Astrocyte of the spinal cord (primary cell): ENCODE measurements around the gene MPP3.
A peak's percentile ranks its signal among the peaks of the same experiment; 100 is the strongest.

Experiments used
- DNase-seq: peaks from one replicate; pipeline ENCODE4 v3.0.0; 2011; ENCODE audit warnings: low read depth, low spot score
- H3K4me3 ChIP-seq: 2 replicates; pipeline ENCODE4 v1.5.1; 2011; ENCODE audit warnings: low read depth, mild to moderate bottlenecking, low read length, moderate library complexity
- CTCF ChIP-seq: IDR thresholded peaks from 2 replicates; pipeline ENCODE4 v1.5.1; 2012; ENCODE audit warnings: low read depth, mild to moderate bottlenecking, low read length, inconsistent platforms
- in situ Hi-C: cut with HindIII; loops from 2 replicates; pipeline ENCODE4 v1.10.0; 2017; ENCODE audit warnings: low sequenced_read_pairs

MPP3 gene

GRCh38 chr17:43810823-43811222 lies 22.1 kb downstream of the MPP3 start:
- TF ChIP-seq CTCF, result no peak
- H3K4me3 ChIP-seq, result no peak overlapping the region
- no peak for DNase-seq
- in situ Hi-C loops, result no loop called here

- no peak for TF ChIP-seq CTCF
- in situ Hi-C loops, result no loop called here
- no peak for DNase-seq
- H3K4me3 ChIP-seq, result no peak overlapping the region
Measured at GRCh38 chr17:43810226-43810715, 22.7 kb downstream of the MPP3 start.

DNA sequence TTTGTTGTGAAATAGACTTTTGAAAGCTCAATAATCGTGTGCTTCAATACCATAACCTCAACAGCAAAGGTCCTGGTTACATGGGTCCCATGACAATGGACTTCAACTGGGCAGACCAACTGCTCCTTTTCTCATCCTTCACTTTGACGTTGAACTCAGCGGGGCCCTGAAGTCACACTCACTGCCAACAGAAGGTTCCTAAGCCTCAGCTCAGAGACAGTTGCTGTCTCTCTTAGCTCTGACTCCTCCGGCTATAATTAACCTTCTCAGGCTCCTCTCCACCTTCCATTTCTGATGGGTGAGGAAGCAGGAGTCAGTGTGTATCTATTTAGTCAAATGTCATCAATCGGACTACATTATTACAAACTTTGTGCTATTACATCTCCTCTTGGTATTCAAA lies 23.8 kb downstream of the MPP3 start:
- no peak for DNase-seq
- TF ChIP-seq CTCF, result no peak
- H3K4me3 ChIP-seq, result no peak overlapping the region
- in situ Hi-C loops, result no loop called here

DNA sequence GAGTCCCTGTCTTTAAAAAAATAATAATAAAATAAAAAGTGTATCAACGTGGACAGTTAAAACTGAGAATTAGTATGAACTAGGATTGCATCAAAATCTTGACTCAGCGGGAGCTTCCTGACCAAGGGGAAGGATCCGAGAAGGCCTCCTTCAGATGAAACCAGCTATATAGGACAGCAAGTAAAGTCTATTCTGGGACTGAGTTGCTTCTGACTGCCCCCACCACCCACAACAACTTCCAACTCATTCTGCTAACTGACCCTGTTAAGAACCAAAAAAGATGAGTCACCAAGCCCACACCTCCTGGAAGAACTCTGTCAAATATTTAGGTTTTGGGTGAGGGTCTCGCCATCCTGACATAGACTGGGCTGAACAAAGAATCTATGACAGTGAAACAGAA lies 24.9 kb downstream of the MPP3 start:
- DNase-seq, result no peak
- in situ Hi-C loops, result no loop called here
- TF ChIP-seq CTCF, result no peak
- H3K4me3 ChIP-seq, result no peak overlapping the region

DNA sequence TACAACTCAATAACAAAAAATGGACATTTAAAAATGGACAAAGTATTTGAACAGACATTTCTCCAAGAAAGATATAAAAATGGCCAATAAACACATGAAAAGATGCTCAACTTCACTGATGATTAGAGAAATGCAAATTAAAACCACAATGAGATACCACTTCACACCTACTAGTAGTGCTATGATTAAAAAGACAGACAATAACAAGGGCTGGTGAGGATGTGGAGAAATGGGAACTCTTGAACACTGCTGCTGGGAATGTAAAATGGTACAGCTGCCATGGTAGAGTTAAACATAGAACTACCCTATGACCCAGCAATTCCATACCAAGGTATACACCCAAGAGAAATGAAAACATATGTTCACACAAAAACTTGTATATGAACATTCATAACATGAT lies 27.8 kb downstream of the MPP3 start:
- no peak for TF ChIP-seq CTCF
- DNase-seq, result no peak
- in situ Hi-C loops, result no loop called here
- H3K4me3 ChIP-seq, result no peak overlapping the region

GRCh38 chr17:43803758-43804157 lies 29.2 kb downstream of the MPP3 start:
- H3K4me3 ChIP-seq, result no peak overlapping the region
- TF ChIP-seq CTCF, result no peak
- in situ Hi-C loops, result no loop called here
- peak; percentile 10 for DNase-seq

GRCh38 chr17:43801844-43802243 lies 31.1 kb downstream of the MPP3 start:
- no peak for DNase-seq
- in situ Hi-C loops, result no loop called here
- TF ChIP-seq CTCF, result no peak
- H3K4me3 ChIP-seq, result no peak overlapping the region
